HCT116 (cell line): Measurements from ENCODE around the gene PDE1A. TPM values are rescaled to one million over a fixed set of nuclear protein-coding genes. Genes with fewer than 3 reads are reported as not detected.

Experiments used
- ATAC-seq: fragments of 200-7000 bp; cut with Tn5 transposase; 2 replicates; pipeline ENCODE4 v1.9.1; 2020; ENCODE audit warnings: mild to moderate bottlenecking, moderate library complexity
- BruUV-seq: library from RNA; stranded (reverse); fragments of 400-500 nt; replicated peaks from 2 replicates; lab custom pipeline; 2021; lab: Mats Ljungman, UMichigan
- CTCF ChIA-PET: fragments of 300-600 bp; sonication (Branson Sonifier 250); formaldehyde crosslinking; loops from one replicate; lab custom pipeline; 2021; ENCODE audit warnings: antibody characterized with exemption; lab: Charles Lee
- POLR2A ChIA-PET: fragments of 300-600, 350-600 bp; sonication (Branson Sonifier 250); formaldehyde crosslinking; loops from one replicate; lab custom pipeline; 2021; ENCODE audit warnings: antibody characterized with exemption; lab: Charles Lee
- RAD21 ChIA-PET, 2 experiments: fragments of 300-600 bp; sonication (Branson Sonifier 250); formaldehyde crosslinking; loops; one replicate each; lab custom pipeline; 2023; ENCODE audit warnings: low total read pairs in 2 of 2; ENCODE audit not compliant: uncharacterized antibody in 2 of 2, unreplicated experiment in 2 of 2, low non-redundant PET in 1 of 2; lab: Charles Lee
- DNase-seq: peaks from one replicate; pipeline ENCODE4 v3.0.0-alpha.2; 2010; ENCODE audit warnings: low read depth, low spot score
- H2AFZ ChIP-seq: fragments of 200-600 bp; shearing (Covaris generic), sonication (generic); 2 replicates; pipeline ENCODE4 v1.6.1; 2017; ENCODE audit warnings: low read depth, mixed run types, mixed read lengths, antibody characterized with exemption, low read length; ENCODE audit not compliant: poor library complexity, severe bottlenecking
- H3K27ac ChIP-seq: 2 replicates; pipeline ENCODE4 v1.5.1; 2012; ENCODE audit warnings: low read depth, low read length
- H3K27me3 ChIP-seq: fragments of 200-600 bp; sonication (generic); 2 replicates; pipeline ENCODE4 v1.6.1; 2016; ENCODE audit warnings: mixed run types, low read length, mixed read lengths; ENCODE audit not compliant: insufficient read depth
- H3K36me3 ChIP-seq, 2 experiments: fragments of 200-500 bp in 1 of 2; fragments of 200-600 bp in 1 of 2; sonication (Bioruptor generic) in 1 of 2; sonication (generic) in 1 of 2; 2 replicates each; pipeline versions ENCODE4 v1.5.1 to v1.6.1; 2014 to 2016; ENCODE audit warnings: low read length in 2 of 2, inconsistent platforms in 1 of 2, mixed read lengths in 1 of 2, mixed run types in 1 of 2; ENCODE audit not compliant: insufficient read depth in 2 of 2, control insufficient read depth in 1 of 2
- H3K4me1 ChIP-seq, 2 experiments: fragments of 200-600 bp in 1 of 2; sonication (generic) in 1 of 2; 2 replicates each; pipeline versions ENCODE4 v1.5.1 to v1.6.1; 2012 to 2017; ENCODE audit warnings: low read length in 2 of 2, inconsistent platforms in 1 of 2, mild to moderate bottlenecking in 1 of 2, mixed read lengths in 1 of 2, mixed run types in 1 of 2, moderate library complexity in 1 of 2; ENCODE audit not compliant: insufficient read depth in 2 of 2, control insufficient read depth in 1 of 2
- H3K4me2 ChIP-seq: fragments of 200-600 bp; sonication (generic); 2 replicates; pipeline ENCODE4 v1.6.1; 2017; ENCODE audit warnings: mixed run types, low read length, mixed read lengths
- H3K4me3 ChIP-seq, 2 experiments: fragments of 200-600 bp in 1 of 2; sonication (generic) in 1 of 2; replicated peaks in 1 of 2; 2 replicates each; pipeline ENCODE4 v1.5.1; 2011 to 2016; ENCODE audit warnings: low read length in 2 of 2, control low read depth in 1 of 2, low read depth in 1 of 2, mild to moderate bottlenecking in 1 of 2, mixed read lengths in 1 of 2, mixed run types in 1 of 2
- H3K79me2 ChIP-seq: fragments of 200-600 bp; sonication (generic); 2 replicates; pipeline ENCODE4 v1.6.1; 2017; ENCODE audit warnings: mild to moderate bottlenecking, mixed run types, low read length, moderate library complexity, mixed read lengths; ENCODE audit not compliant: insufficient read depth
- H3K9ac ChIP-seq: fragments of 200-600 bp; sonication (generic); 2 replicates; pipeline ENCODE4 v1.6.1; 2016; ENCODE audit warnings: low read length, mixed read lengths
- H3K9me2 ChIP-seq: fragments of 200-600 bp; sonication (generic), shearing (Covaris generic); 2 replicates; pipeline ENCODE4 v1.6.1; 2017; ENCODE audit warnings: mixed run types, mild to moderate bottlenecking, moderate library complexity; ENCODE audit not compliant: insufficient read depth
- H3K9me3 ChIP-seq, 2 experiments: fragments of 200-500 bp in 1 of 2; fragments of 200-600 bp in 1 of 2; sonication (Bioruptor generic) in 1 of 2; sonication (generic) in 1 of 2; 2 replicates each; pipeline ENCODE4 v1.6.1; 2014 to 2017; ENCODE audit warnings: low read length in 2 of 2, mixed read lengths in 2 of 2, inconsistent platforms in 1 of 2, low read depth in 1 of 2, mild to moderate bottlenecking in 1 of 2, mixed run types in 1 of 2, moderate library complexity in 1 of 2; ENCODE audit not compliant: control insufficient read depth in 1 of 2, insufficient read depth in 1 of 2
- H4K20me1 ChIP-seq: fragments of 200-600 bp; sonication (generic), shearing (Covaris generic); 2 replicates; pipeline ENCODE4 v1.6.1; 2017; ENCODE audit warnings: mixed run types, mild to moderate bottlenecking, moderate library complexity; ENCODE audit not compliant: insufficient read depth
- CBX3 ChIP-seq: IDR thresholded peaks from 2 replicates; pipeline ENCODE4 v1.6.1; 2012; ENCODE audit warnings: low read depth
- CEBPB ChIP-seq: IDR thresholded peaks from 2 replicates; pipeline ENCODE4 v1.6.1; 2012; ENCODE audit warnings: low read depth
- ELF1 ChIP-seq: IDR thresholded peaks from 2 replicates; pipeline ENCODE4 v1.6.1; 2012; ENCODE audit warnings: low read depth, borderline replicate concordance
- FOSL1 ChIP-seq: IDR thresholded peaks from 2 replicates; pipeline ENCODE4 v1.6.1; 2012; ENCODE audit warnings: low read depth
- POLR2AphosphoS5 ChIP-seq: IDR thresholded peaks from 2 replicates; pipeline ENCODE4 v1.6.1; 2011; ENCODE audit warnings: mild to moderate bottlenecking, low read depth, low read length, moderate library complexity
- SP1 ChIP-seq: IDR thresholded peaks from 2 replicates; pipeline ENCODE4 v1.6.1; 2012; ENCODE audit warnings: low read depth
- SRF ChIP-seq: IDR thresholded peaks from 2 replicates; pipeline ENCODE4 v1.6.1; 2012; ENCODE audit warnings: low read depth
- YY1 ChIP-seq: IDR thresholded peaks from 2 replicates; pipeline ENCODE4 v1.6.1; 2011; ENCODE audit warnings: low read length, low read depth, moderate library complexity, mild to moderate bottlenecking; ENCODE audit not compliant: insufficient replicate concordance; ENCODE audit errors: extremely low read depth
- intact Hi-C: fragments of 100-400 bp; cut with micrococcal nuclease; formaldehyde crosslinking; loops from 2 replicates; pipeline ENCODE4 v1.10.0; 2022
- total RNA-seq: library from RNA; stranded (reverse); gene quantifications from one replicate; pipeline ENCODE4 v1.2.1, GENCODE V29; 2021; ENCODE audit not compliant: unreplicated experiment
- TF ChIP-seq, protein P1 (sequence below): IDR thresholded peaks from 2 replicates; pipeline ENCODE4 v1.6.1; 2012
- TF ChIP-seq, protein P2 (sequence below): IDR thresholded peaks from 2 replicates; pipeline ENCODE4 v1.6.1; 2012; ENCODE audit warnings: low read depth

PDE1A gene
- total RNA-seq, 1 experiment from 2014 or later = 0.12 TPM

DNA sequence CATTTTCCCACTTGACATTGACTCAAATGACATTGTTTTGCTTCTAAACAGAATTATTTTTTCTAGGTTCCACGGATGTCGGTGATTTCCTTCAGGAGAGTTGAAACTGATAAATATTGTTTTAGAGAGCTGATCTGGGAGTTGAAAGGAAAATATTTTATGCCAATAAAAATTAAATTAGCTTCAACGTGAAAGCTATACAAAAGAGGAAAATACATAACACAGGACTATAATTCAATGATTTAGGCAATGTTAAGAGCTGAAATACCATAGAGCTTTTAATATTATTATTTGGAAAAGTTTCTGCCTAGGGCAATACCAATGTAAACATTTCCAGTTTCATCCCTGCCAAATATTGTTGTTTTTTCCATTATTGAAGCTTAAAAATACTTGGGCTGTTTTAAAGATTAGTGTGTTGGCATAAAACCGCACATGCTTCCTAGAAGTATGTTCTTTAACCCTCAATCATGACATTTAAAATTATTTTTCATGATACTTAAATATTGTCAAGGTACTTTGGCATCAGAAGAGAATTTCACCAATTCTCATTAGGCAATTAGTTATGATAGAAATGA is 18.6 kb upstream of the PDE1A start:
- DNase-seq (no peak), ATAC-seq (no peak)
- Histone ChIP-seq H2AFZ (no peak overlapping the region), H3K4me1 (no peaks in the 10 kb centered on the region), H3K36me3 (no peaks in the 10 kb centered on the region), H3K27me3 (no peaks in the 10 kb centered on the region), H3K79me2 (no peaks in the 10 kb centered on the region), H3K27ac (no peak overlapping the region), H4K20me1 (no peaks in the 10 kb centered on the region), H3K4me3 (no peak overlapping the region), H3K9ac (no peak overlapping the region), H3K4me2 (no peak overlapping the region), H3K9me2 (no peaks in the 10 kb centered on the region), H3K9me3 (no peaks in the 10 kb centered on the region)
- TF ChIP-seq, protein P1, sequence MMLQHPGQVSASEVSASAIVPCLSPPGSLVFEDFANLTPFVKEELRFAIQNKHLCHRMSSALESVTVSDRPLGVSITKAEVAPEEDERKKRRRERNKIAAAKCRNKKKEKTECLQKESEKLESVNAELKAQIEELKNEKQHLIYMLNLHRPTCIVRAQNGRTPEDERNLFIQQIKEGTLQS = no peak
- TF ChIP-seq SP1 (no peak), CBX3 (no peak), CEBPB (no peak), FOSL1 (no peak), YY1 (no peak), POLR2AphosphoS5 (no peak), ELF1 (no peak), SRF (no peak)
- TF ChIP-seq, protein P2, sequence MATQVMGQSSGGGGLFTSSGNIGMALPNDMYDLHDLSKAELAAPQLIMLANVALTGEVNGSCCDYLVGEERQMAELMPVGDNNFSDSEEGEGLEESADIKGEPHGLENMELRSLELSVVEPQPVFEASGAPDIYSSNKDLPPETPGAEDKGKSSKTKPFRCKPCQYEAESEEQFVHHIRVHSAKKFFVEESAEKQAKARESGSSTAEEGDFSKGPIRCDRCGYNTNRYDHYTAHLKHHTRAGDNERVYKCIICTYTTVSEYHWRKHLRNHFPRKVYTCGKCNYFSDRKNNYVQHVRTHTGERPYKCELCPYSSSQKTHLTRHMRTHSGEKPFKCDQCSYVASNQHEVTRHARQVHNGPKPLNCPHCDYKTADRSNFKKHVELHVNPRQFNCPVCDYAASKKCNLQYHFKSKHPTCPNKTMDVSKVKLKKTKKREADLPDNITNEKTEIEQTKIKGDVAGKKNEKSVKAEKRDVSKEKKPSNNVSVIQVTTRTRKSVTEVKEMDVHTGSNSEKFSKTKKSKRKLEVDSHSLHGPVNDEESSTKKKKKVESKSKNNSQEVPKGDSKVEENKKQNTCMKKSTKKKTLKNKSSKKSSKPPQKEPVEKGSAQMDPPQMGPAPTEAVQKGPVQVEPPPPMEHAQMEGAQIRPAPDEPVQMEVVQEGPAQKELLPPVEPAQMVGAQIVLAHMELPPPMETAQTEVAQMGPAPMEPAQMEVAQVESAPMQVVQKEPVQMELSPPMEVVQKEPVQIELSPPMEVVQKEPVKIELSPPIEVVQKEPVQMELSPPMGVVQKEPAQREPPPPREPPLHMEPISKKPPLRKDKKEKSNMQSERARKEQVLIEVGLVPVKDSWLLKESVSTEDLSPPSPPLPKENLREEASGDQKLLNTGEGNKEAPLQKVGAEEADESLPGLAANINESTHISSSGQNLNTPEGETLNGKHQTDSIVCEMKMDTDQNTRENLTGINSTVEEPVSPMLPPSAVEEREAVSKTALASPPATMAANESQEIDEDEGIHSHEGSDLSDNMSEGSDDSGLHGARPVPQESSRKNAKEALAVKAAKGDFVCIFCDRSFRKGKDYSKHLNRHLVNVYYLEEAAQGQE = no peak
- CTCF ChIA-PET = no interaction called here
- RAD21 ChIA-PET = no interaction called here
- intact Hi-C loops = no loop called here
- POLR2A ChIA-PET = no interaction called here
- BruUV-seq = no TSS peak
